Adrenal gland (tissue), 5 donors: ENCODE measurements around the gene TADA2A.

Source experiments
- POLR2A ChIP-seq, 2 donors: fragments of 450-650 bp; IDR thresholded peaks; one replicate each; pipeline ENCODE4 v1.6.1; 2017; ENCODE audit warnings: antibody characterized with exemption in 2 of 2, mild to moderate bottlenecking in 2 of 2, moderate library complexity in 1 of 2
- TF ChIP-seq, protein P1 (sequence below), 6 experiments: fragments of 450-650 bp in 4 of 6; fragments of 200-600 bp in 2 of 6; sonication (generic) in 1 of 6; IDR thresholded peaks; 1 replicate in 5 of 6; 2 replicates in 1 of 6; pipeline versions ENCODE4 v1.5.1 to v1.8.0; 2016 to 2021; ENCODE audit warnings: antibody characterized with exemption in 6 of 6, mild to moderate bottlenecking in 2 of 6, moderate library complexity in 1 of 6
- donor health status: DM: no; HTN: no; CAD: no.

DNA sequence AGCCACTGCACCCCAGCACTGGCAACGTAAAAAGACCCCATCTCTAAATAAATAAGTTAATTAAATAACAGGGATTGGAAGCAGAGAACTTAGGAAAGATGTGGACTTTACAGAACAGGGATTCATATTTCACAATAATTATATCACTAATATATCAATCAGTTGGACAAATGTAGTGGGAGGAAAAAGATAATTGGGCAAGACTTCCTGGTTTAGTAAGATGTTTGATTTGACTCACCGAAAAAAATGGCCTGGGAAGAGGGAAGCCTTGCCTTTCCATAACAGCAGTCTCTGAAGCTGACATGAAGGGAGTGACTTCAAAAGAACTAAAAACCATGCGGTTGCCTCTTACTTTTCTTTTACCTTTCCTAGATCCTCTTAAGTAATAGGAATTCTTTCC lies 46.1 kb upstream of the TADA2A start:
- TF ChIP-seq, protein P1, sequence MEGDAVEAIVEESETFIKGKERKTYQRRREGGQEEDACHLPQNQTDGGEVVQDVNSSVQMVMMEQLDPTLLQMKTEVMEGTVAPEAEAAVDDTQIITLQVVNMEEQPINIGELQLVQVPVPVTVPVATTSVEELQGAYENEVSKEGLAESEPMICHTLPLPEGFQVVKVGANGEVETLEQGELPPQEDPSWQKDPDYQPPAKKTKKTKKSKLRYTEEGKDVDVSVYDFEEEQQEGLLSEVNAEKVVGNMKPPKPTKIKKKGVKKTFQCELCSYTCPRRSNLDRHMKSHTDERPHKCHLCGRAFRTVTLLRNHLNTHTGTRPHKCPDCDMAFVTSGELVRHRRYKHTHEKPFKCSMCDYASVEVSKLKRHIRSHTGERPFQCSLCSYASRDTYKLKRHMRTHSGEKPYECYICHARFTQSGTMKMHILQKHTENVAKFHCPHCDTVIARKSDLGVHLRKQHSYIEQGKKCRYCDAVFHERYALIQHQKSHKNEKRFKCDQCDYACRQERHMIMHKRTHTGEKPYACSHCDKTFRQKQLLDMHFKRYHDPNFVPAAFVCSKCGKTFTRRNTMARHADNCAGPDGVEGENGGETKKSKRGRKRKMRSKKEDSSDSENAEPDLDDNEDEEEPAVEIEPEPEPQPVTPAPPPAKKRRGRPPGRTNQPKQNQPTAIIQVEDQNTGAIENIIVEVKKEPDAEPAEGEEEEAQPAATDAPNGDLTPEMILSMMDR (IDR thresholded peaks at IDR 0.05) = no peak
- TF ChIP-seq POLR2A (IDR thresholded peaks at IDR 0.05) = no peak
